GM12892 (cell line): ENCODE results near the gene DCLK3.

Experiments
- DNase-seq: peaks from one replicate; pipeline ENCODE4 v3.0.0; 2011; ENCODE audit not compliant: insufficient read length
- FAIRE-seq: peaks from 2 replicates; lab custom pipeline; 2011; peaks lifted over from hg19 to GRCh38; lab: Jason Lieb, UNC
- POLR2A ChIP-seq: IDR thresholded peaks from 2 replicates; pipeline ENCODE4 v1.6.1; 2011; ENCODE audit warnings: low read depth, low read length, control low read depth
- POLR2AphosphoS5 ChIP-seq: IDR thresholded peaks from 2 replicates; pipeline ENCODE4 v1.6.1; 2011; ENCODE audit warnings: low read depth, low read length, control low read depth
- TAF1 ChIP-seq: IDR thresholded peaks from 2 replicates; pipeline ENCODE4 v1.6.1; 2011; ENCODE audit warnings: low read depth, mild to moderate bottlenecking, control low read depth, low read length, borderline replicate concordance

DCLK3 gene

DNA sequence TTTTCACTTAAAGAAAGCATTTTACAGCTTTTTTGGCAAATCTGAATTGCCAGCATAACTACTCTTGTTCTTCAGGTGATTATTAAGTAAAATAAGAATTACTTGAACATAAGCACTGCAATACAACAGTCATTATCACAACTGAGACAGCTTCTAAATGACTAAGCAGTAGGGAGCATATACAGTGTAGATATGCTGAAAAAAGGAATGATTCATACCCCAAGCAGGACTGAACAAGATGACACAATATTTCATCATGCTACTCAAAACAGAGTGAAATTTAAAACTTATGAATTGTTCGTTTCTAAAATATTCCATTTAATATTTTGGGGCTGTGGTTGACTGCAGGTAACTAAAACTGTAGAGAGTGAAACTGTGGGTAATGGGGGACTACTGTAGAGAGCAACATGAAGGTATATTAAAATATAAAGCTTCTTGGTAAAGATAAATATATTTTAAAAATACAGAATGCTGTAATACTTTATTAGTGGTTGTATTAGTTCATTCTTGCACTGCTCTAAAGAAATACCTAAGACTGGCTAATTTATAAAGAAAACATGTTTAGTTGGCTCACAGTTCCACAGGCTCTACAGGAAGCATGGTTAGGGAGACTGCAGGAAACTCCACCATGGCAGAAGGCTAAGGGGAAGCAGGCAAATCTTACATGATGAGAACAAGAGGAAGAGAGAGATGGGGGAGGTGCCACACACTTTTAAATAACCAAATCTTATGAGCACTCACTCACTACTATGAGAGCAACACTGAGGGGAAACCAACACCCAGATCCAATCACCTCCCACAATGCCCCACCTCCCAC is 84.8 kb downstream of the DCLK3 start:
- TF ChIP-seq POLR2AphosphoS5, result no peak
- TF ChIP-seq POLR2A, result no peak
- no peak for TF ChIP-seq TAF1
- DNase-seq (no peak), FAIRE-seq (no peak)

DNA sequence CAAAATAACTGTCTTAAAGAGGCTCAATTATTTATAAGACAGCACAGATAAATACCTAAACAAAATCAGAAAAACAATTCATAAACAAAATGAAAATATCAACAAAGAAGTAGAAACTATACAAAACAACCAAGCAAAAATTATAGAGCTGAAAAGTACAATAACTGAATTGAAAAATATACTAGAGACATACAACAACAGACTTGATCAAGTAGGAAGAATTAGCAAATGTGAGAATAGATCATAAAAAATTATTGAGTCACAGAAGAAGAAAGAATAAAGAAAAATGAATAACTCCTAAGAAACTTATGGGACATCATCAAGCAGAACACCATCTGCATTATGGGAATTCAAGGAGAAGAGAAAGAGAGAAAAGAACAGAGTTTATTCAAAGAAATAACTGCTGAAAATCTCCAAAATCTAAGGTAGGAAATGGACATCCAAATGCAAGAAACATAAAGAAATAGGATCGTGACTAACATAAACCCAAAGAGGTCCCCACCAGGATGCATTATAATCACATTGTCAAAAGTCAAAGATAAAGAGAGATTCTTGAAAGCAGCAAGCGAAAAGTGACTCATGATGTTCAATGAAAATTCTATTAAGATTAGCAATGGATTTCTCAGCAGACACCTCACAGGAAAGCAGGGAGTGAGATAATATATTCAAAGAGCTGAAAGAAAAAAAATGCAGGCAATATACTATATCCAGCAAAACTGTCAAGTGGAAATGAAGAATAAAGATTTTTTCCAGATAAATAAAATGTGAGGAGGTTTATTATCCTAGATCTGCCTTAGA is 85.9 kb downstream of the DCLK3 start:
- DNase-seq (no peak), FAIRE-seq (no peak)
- TF ChIP-seq POLR2A, result no peak
- TF ChIP-seq TAF1, result no peak
- no peak for TF ChIP-seq POLR2AphosphoS5

DNA sequence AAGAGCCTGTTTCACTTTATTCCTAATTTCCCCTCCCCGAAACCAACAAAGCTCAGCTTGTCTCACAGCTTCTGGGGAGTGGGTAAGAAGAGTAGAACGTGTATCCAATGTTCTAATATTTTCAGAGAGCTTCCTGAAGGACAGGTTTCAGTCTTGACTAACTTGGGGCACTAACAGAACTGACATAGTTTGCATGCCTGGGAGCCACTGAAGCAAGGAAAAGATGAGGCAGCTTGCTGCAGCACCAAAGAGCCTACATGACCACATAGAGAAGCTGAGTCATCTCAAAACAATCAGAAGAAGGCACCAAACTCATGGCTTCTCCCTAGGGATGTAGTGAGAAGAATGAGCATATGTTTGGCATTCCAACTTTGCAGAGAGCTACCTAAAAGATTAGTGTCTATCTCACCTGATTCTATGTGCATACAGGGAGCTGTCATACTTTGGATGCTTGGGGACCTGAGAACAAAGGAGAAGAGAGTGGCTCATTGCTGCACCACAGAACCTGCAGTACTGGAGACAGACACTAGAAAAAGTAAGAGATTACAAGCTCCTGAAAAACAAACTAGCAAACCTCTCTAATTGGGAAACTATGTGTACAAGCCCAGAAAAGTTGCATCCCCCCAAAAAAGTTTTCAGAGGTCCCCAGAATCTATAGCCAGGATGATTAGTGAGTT is 86.9 kb downstream of the DCLK3 start:
- FAIRE-seq (peak; percentile 61), DNase-seq (no peak)
- TF ChIP-seq TAF1, result no peak
- no peak for TF ChIP-seq POLR2AphosphoS5
- no peak for TF ChIP-seq POLR2A

DNA sequence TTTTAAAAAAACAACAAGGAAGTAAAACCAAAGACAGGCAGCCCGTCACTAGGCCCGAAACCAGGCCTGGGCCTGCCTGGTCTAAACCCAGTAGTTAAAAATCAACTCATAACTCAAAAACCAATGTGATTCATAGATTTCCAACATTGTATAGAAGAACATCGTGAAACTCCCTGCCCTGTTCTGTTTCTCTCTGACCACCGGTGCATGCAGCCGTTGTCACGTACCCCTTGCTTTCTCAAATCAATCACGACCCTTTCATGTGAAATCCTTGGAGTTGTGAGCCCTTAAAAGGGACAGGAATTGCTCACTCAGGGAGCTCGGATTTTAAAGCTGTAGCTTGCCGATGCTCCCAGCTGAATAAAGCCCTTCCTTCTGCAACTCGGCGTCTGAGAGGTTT is 89.5 kb downstream of the DCLK3 start:
- FAIRE-seq (no peak), DNase-seq (no peak)
- TF ChIP-seq POLR2A (no peak), TAF1 (no peak), POLR2AphosphoS5 (no peak)

DNA sequence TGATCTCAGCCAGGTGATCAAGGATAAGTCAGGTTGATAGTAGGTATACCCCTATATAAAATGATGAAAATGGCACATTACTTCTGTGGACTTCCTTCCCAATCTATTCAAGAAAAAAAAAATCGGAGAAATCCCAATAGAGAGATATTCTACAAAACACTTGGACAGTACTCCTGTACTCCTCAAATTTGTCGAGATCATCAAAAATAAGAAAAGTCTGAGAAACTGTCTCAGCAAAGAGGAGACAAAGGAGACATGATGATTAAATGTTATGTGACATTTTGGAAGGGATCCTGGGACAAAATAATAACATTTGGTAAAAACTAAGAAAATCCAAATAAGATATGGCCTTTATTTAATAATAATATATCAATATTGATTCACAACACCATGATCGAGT is 94.6 kb downstream of the DCLK3 start:
- DNase-seq, result no peak
- TF ChIP-seq TAF1 (no peak), POLR2A (no peak), POLR2AphosphoS5 (no peak)
- no peak for FAIRE-seq

DNA sequence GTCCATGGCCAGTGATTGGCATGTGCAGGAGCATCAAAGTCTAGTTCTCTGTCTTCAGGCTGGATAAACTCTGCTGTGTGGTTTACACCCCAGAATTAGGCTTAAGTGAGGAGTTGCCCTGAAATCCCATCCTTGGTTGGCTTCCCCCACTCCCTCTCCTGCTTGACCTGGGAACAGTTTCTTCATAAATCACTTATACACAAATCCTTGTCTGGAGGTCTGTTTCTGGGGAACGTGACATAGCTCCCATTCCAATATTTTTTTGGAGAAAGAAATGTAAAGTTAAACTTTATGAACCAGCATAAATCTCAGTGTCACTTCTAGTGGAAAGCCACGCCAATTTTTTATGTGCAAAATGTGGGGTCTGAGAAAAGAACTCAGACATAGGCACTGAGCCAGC is 98.2 kb downstream of the DCLK3 start:
- DNase-seq (no peak), FAIRE-seq (no peak)
- TF ChIP-seq TAF1 (no peak), POLR2A (no peak), POLR2AphosphoS5 (no peak)

DNA sequence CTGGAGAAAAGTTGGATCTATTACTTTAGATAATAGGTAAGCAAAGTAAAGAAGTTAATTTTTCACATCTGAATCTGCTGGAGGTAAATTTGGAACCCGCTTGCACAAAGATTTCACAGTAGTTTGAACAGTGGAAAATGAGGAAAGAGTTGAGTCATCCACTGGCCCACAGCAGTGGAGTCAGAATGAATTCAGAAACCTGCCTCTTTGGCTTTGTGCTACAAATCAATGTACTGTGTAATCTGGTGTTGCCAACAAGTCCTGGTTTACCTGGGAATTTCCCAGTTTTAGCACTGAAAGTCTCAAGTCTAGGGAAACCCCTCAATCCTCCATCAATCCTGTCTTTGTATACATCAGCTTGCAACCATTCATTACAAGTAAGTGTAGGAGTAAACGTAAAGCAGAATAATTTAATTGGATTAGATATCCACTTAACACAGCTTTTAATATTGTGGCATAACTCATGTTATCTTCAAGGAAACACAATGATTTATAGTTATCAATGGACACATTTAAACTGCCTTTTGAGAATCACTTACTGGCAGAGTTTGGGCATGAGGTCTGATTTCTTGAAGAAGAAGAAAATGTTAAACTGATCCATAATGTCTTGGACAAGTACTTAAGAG is 100.6 kb downstream of the DCLK3 start:
- DNase-seq, result no peak
- FAIRE-seq, result no peak
- no peak for TF ChIP-seq TAF1
- TF ChIP-seq POLR2AphosphoS5, result no peak
- TF ChIP-seq POLR2A, result no peak

DNA sequence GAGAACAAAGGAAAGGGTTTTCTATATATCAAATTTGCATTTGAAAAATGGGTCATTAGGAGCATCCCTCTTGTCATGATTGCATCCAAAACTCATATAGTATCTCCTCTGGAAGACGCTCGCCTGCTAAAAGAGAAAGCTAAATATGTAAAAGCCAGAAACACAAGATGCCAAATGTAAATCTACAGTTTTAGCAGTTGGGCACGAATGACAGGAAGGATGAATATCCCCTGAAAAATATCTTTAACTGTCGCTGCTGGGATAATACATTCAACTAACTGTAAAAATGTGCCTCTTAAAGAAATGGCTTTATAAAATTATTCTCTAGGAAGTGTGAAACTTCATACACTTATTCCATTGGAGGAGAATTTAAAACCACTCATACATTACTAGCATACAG is 101.7 kb downstream of the DCLK3 start:
- TF ChIP-seq POLR2AphosphoS5, result no peak
- no peak for TF ChIP-seq POLR2A
- no peak for TF ChIP-seq TAF1
- DNase-seq (no peak), FAIRE-seq (no peak)
